Measurements from ENCODE around the gene TSC22D1. TPM values are rescaled to one million over a fixed set of nuclear protein-coding genes. Genes with fewer than 3 reads are reported as not detected.

The TSC22D1 gene
- total RNA-seq, 4 donors from 2014 or later = 223 to 389 (median 262) TPM

DNA sequence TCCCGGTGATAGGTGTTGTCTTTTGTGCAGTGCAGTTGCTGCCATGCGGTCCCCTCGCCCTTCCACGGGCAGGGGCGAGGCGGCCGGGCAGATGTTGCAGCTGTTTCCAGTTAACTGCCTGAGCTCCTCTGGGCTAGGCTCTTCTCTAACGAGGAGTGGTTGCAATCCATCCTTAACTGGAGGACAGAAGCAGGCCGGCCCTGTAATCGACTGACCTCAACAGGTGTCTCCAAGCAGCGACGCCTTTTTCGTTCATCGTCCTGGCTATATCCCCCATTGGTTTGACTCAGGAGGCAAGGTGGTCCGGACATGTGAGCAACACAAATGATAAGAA, 1.9 kb upstream of the TSC22D1 start:
- WGBS, 2 donors (ENCODE audit: low coverage in 1 of 2) = 0 to 3% methylated on average over 1 to 7 of the region's 15 CpGs
- TF ChIP-seq EP300 (IDR thresholded peaks at IDR 0.05) = no peak
- TF ChIP-seq, protein P1, sequence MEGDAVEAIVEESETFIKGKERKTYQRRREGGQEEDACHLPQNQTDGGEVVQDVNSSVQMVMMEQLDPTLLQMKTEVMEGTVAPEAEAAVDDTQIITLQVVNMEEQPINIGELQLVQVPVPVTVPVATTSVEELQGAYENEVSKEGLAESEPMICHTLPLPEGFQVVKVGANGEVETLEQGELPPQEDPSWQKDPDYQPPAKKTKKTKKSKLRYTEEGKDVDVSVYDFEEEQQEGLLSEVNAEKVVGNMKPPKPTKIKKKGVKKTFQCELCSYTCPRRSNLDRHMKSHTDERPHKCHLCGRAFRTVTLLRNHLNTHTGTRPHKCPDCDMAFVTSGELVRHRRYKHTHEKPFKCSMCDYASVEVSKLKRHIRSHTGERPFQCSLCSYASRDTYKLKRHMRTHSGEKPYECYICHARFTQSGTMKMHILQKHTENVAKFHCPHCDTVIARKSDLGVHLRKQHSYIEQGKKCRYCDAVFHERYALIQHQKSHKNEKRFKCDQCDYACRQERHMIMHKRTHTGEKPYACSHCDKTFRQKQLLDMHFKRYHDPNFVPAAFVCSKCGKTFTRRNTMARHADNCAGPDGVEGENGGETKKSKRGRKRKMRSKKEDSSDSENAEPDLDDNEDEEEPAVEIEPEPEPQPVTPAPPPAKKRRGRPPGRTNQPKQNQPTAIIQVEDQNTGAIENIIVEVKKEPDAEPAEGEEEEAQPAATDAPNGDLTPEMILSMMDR (IDR thresholded peaks at IDR 0.05) = no peak
- TF ChIP-seq POLR2A (IDR thresholded peaks at IDR 0.05) = no peak
- no peak for TF ChIP-seq POLR2AphosphoS5 (IDR thresholded peaks at IDR 0.05)
- Histone ChIP-seq H3K27me3 (no peaks in the 10 kb centered on the region), H3K4me1 (peaks cover 0 to 38% (median 8%) of the 10 kb centered on the region in 3 donors), H3K27ac (peak overlapping the region; percentile 90 to 98 (median 97)), H3K9me3 (no peaks in the 10 kb centered on the region), H3K4me3 (peak overlapping the region; percentile 83 to 85), H3K36me3 (peaks cover 0 to 12% of the 10 kb centered on the region in 2 donors)
- ATAC-seq = peak; percentile 4

- Histone ChIP-seq H3K27me3 (no peaks in the 10 kb centered on the region), H3K9me3 (no peaks in the 10 kb centered on the region), H3K4me3 (peak overlapping the region; percentile 83 to 85), H3K27ac (peak overlapping the region; percentile 90 to 98 (median 97)), H3K36me3 (peaks cover 0 to 12% of the 10 kb centered on the region in 2 donors), H3K4me1 (peaks cover 0 to 44% (median 8%) of the 10 kb centered on the region in 3 donors)
- ATAC-seq = peak; percentile 88
- WGBS, 2 donors (ENCODE audit: low coverage in 1 of 2) = 0% methylated on average over 6 of the region's 94 CpGs; no CpG with 5 or more reads in 1 of the 2 donors
- TF ChIP-seq POLR2AphosphoS5 (IDR thresholded peaks at IDR 0.05) (peak; percentile 76), EP300 (IDR thresholded peaks at IDR 0.05) (no peak), POLR2A (IDR thresholded peaks at IDR 0.05) (peak; percentile 71 to 86)
- TF ChIP-seq, protein P1 (IDR thresholded peaks at IDR 0.05) = peak in 1 of 4 experiments; percentile 28
Measured at GRCh38 chr13:44577236-44578066, 1.3 kb upstream of the TSC22D1 start.

- whole genome bisulfite sequencing, 2 donors (ENCODE audit: low coverage in 1 of 2) = 0% methylated on average over 3 of the region's 111 CpGs; no CpG with 5 or more reads in 1 of the 2 donors
- peak; percentile 1 for ATAC-seq
- TF ChIP-seq POLR2A (IDR thresholded peaks at IDR 0.05) = peak in 1 of 2 donors; percentile 53
- no peak for TF ChIP-seq POLR2AphosphoS5 (IDR thresholded peaks at IDR 0.05)
- H3K36me3 ChIP-seq = peaks cover 0 to 12% of the 10 kb centered on the region in 2 donors
- peaks cover 0 to 52% (median 8%) of the 10 kb centered on the region in 3 donors for H3K4me1 ChIP-seq
- no peaks in the 10 kb centered on the region for H3K9me3 ChIP-seq
- peak overlapping the region; percentile 90 to 98 (median 97) for H3K27ac ChIP-seq
- peak overlapping the region; percentile 83 to 85 for H3K4me3 ChIP-seq
- no peaks in the 10 kb centered on the region for H3K27me3 ChIP-seq
Measured at GRCh38 chr13:44576351-44577235, 463 bp upstream of the TSC22D1 start.

DNA sequence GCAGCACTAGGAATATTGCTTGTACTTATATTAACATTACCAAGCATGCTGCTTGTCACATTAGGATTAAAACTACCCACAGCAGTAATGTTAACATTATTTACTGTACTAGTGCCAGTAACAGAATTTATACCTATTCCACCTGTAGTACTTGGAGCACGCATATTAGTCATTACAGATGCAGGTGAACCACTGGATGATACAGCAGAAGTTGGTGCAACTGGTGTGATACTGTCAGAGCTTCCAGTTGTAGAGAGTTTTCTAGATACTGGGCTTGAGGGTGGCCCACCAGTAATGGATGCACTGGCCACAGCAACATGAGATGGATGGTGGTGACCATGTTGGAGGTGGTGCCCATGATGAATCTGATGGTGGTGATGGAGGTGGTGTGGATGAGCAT, 1.1 kb downstream of the TSC22D1 start:
- Histone ChIP-seq H3K27ac (peak overlapping the region in 3 of 4 donors; percentile 97 to 98 (median 97)), H3K9me3 (no peaks in the 10 kb centered on the region), H3K4me1 (peaks cover 0 to 52% (median 8%) of the 10 kb centered on the region in 3 donors), H3K4me3 (peak overlapping the region; percentile 83 to 85), H3K27me3 (no peaks in the 10 kb centered on the region), H3K36me3 (peaks cover 0 to 12% of the 10 kb centered on the region in 2 donors)
- no peak for ATAC-seq
- TF ChIP-seq EP300 (IDR thresholded peaks at IDR 0.05) (no peak), POLR2AphosphoS5 (IDR thresholded peaks at IDR 0.05) (no peak), POLR2A (IDR thresholded peaks at IDR 0.05) (no peak)
- TF ChIP-seq, protein P1 (IDR thresholded peaks at IDR 0.05) = no peak
- 87% methylated on average over 1 of the region's 1 CpG; no CpG with 5 or more reads in 1 of the 2 donors for WGBS, 2 donors (ENCODE audit: low coverage in 1 of 2)

GRCh38 chr13:44574466-44574855, 1.7 kb downstream of the TSC22D1 start:
- H3K27ac ChIP-seq = peak overlapping the region in 1 of 4 donors; percentile 98
- H3K4me1 ChIP-seq = peaks cover 0 to 55% (median 8%) of the 10 kb centered on the region in 3 donors
- H3K9me3 ChIP-seq = no peaks in the 10 kb centered on the region
- H3K4me3 ChIP-seq = peak overlapping the region; percentile 83 to 85
- WGBS, 2 donors (ENCODE audit: low coverage in 1 of 2) = 47 to 86% methylated on average over 1 of the region's 1 CpG
- TF ChIP-seq POLR2AphosphoS5 (IDR thresholded peaks at IDR 0.05) (no peak), POLR2A (IDR thresholded peaks at IDR 0.05) (no peak), EP300 (IDR thresholded peaks at IDR 0.05) (no peak)
- TF ChIP-seq, protein P1 (IDR thresholded peaks at IDR 0.05) = no peak
- ATAC-seq = no peak
- H3K36me3 ChIP-seq = peaks cover 0 to 12% of the 10 kb centered on the region in 2 donors
- no peaks in the 10 kb centered on the region for H3K27me3 ChIP-seq
